Urinary bladder (tissue), 4 donors: ENCODE results near the gene VAC14. TPM values are rescaled to one million over a fixed set of nuclear protein-coding genes. Genes with fewer than 3 reads are reported as not detected.

Experiments used
- DNase-seq: peaks from one replicate; pipeline ENCODE4 v3.0.0-alpha.2; 2015; ENCODE audit errors: extremely low spot score
- H3K27ac ChIP-seq: one replicate; pipeline ENCODE4 v1.5.1; 2013; ENCODE audit warnings: low read depth, mild to moderate bottlenecking, moderate library complexity
- H3K36me3 ChIP-seq: one replicate; pipeline ENCODE4 v1.6.1; 2013; ENCODE audit warnings: mild to moderate bottlenecking, moderate library complexity; ENCODE audit not compliant: insufficient read depth
- H3K4me1 ChIP-seq: one replicate; pipeline ENCODE4 v1.6.1; 2013; ENCODE audit warnings: mild to moderate bottlenecking, moderate library complexity; ENCODE audit not compliant: insufficient read depth
- H3K4me3 ChIP-seq: one replicate; pipeline ENCODE4 v1.5.1; 2013; ENCODE audit warnings: low read depth, low read length
- WGBS: extraction: QIAGEN DNeasy Blood & Tissue Kit; methylation state at CpG from one replicate; pipeline ENCODE4 v1.1.7; 2013; 5-methylcytosine and 5-hydroxymethylcytosine counted together
- polyA plus RNA-seq: library from polyadenylated mRNA; stranded (reverse); fragments of 200-250 nt; gene quantifications from one replicate; pipeline ENCODE4 v1.2.3, GENCODE V29; 2013
- total RNA-seq: library from RNA; depleted of rRNA; stranded (reverse); fragments of >200 nt; gene quantifications from one replicate; pipeline ENCODE4 v1.2.3, GENCODE V29; 2014
- donor health status: healthy with polysubstance abuse.
- donor health status: healthy.

The VAC14 gene
- total and polyA plus RNA-seq, 2 donors: 9.6 to 31.4 TPM

DNA sequence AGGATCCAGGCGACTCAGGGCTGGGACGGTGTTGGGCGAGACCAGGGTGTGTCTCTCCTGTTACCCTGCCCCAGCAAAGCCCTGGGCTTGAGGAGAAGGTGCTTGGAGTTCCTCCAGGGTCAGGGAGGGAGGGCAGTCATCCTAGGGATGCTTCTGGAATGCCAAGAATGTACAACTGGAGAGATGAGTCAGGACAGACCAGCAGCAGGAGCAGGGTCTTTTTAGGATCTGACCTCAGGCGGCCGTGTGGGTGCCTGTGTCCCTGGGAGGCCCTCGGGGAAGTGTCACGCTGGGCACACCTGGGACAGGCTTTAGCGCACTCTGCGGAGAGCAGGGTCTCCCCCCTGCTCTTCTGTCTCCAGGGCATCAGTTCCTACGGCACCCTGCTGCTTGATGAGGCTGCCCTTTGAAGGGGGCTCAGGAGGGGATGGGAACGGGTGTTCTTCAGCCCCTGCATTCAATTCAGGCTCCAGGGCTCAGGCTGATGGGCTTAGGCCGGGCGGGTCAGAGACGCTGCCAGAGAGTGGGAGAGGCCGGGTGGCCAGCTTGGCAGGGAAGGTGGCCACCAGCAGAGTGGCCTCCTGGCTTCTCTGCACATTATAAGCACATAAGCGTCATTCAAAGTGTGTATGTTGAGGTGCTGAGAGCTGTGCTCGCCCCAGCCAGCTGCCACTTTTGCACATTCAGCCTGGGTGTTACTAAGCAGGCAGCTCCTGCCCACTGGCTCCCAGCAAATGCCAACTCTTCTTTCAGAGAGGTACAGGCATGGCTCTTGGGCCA lies 106.7 kb downstream of the VAC14 start:
- WGBS: 65% methylated on average over 17 of the region's 17 CpGs
- no peak for DNase-seq
- no peak overlapping the region for H3K4me3 ChIP-seq
- no peaks in the 10 kb centered on the region for H3K4me1 ChIP-seq
- no peaks in the 10 kb centered on the region for H3K36me3 ChIP-seq
- H3K27ac ChIP-seq: no peak overlapping the region

DNA sequence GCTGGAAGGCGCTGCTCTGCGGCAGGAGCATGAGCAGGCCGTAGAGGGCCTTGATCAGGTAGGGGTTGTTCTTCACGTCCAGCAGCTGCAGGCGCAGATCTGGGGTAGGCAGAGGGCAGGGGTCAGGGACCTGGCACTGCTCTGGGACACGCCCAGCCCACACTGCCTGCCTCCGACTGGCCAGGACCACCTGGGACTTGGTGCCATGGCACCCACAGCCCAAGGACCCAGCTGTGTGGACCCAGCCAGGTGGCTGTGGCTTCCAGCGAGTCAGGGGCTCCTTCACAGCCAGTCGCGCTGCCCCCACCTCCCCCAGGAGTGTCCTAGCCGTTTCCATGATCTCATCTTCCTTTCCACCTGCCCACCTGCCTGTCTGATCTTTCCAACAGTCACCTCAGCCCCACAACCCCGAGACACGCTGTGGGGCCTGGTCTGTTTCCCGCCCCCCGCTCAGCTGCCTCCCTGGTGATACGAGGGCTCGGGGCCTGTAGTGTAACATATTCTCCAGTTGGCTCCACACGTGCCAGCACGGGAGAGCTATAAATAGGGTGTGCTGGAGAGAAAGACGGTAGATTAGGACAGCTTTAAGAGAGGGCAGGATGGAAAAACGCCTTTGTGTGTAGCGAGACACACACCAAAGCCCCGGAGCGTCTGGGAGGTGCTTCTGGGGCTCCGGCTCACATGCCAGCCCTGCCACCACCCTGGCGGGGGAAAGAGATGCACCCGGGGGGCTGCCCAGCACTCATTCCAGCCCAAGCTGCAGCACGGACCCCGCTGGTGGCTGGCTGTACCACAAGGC lies 107.9 kb downstream of the VAC14 start:
- H3K4me1 ChIP-seq: no peaks in the 10 kb centered on the region
- WGBS: 61% methylated on average over 29 of the region's 29 CpGs
- no peak overlapping the region for H3K4me3 ChIP-seq
- no peak for DNase-seq
- H3K27ac ChIP-seq: no peak overlapping the region
- H3K36me3 ChIP-seq: no peaks in the 10 kb centered on the region

DNA sequence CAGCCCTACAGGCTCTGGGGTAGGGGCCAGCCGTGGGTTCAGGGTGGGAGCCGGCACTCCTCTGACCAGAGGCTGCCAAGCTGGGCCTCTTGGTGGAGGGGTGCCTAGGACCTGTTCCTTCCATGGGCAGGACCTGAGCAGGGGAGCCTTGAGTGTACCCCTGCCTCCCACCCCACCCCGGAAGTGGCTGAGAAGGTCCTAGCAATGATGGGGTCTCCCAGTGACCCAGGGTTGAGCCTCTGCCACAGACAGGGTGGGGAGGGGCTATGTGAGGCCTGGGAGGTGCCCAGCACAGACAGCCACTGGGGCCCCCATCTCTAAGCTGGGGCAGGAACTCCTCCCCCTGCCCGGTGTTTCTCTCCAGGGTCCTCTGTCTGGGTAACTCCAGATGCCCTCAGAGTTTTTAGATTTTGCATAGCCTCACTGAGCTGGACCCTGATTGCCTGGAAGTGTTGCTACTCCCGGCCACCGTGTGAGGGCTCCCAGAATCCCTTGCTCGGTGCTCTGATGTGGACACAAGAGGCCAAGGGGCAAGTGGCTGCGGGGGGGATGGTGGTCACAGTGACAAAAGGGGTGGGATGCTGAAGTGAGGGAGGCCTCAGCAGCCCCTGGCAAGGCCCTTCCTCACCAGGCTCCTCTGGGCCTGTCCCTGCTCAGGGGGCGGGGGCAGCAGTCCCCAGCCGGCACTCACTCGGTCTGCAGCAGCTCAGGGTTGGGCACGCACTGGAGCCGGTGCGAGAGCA lies 108.7 kb downstream of the VAC14 start:
- Histone ChIP-seq H3K4me3 (no peak overlapping the region), H3K4me1 (no peaks in the 10 kb centered on the region), H3K36me3 (no peaks in the 10 kb centered on the region), H3K27ac (peak overlapping the region; percentile 74)
- DNase-seq: no peak
- WGBS: 52% methylated on average over 14 of the region's 14 CpGs

DNA sequence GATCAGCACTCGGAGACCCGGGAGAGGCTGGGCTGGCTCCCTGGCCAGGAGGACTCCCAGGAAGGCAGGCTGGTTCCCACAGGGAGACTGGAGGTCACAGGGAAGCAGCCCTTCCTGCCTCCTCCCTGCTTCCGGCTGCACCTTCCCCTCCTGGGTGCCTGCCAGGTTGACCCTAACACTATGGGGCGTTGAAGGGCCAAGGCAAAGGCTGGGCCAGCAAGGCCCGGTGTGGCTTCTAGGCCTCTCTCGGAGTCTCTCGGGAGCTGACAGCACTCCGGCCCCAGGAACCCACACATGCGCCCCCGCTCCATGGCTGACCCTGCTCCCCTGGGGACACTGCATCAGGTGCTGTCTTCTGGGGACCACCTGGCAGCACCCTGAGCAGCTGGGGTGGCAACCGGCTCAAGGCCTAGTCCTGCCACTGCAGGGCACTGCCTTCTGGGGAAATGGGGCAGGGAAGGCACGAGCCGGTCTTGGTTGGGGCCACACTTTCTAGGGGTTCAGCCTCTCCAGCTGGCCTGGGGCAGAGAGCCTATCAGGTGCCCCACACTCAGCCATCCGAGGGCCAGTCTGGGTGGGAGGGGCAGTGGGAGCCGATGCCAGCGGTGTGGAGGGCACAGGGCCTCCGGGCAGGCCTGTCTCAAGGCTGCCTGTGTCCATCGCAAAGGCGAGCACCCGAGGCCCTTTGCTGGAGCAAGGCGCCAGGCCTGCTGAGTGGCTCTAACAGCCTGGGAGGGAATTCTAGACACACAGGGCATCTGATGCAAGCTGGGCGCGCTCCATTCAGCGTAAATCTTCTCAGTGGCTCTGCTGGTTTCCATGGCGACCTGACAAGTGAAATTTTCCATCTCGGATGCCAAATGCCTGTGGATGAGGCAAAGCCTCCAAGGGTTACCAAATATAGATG lies 109.5 kb downstream of the VAC14 start:
- 56% methylated on average over 26 of the region's 26 CpGs for WGBS
- Histone ChIP-seq H3K4me1 (no peaks in the 10 kb centered on the region), H3K27ac (peak overlapping the region; percentile 44), H3K36me3 (no peaks in the 10 kb centered on the region), H3K4me3 (no peak overlapping the region)
- DNase-seq: no peak

DNA sequence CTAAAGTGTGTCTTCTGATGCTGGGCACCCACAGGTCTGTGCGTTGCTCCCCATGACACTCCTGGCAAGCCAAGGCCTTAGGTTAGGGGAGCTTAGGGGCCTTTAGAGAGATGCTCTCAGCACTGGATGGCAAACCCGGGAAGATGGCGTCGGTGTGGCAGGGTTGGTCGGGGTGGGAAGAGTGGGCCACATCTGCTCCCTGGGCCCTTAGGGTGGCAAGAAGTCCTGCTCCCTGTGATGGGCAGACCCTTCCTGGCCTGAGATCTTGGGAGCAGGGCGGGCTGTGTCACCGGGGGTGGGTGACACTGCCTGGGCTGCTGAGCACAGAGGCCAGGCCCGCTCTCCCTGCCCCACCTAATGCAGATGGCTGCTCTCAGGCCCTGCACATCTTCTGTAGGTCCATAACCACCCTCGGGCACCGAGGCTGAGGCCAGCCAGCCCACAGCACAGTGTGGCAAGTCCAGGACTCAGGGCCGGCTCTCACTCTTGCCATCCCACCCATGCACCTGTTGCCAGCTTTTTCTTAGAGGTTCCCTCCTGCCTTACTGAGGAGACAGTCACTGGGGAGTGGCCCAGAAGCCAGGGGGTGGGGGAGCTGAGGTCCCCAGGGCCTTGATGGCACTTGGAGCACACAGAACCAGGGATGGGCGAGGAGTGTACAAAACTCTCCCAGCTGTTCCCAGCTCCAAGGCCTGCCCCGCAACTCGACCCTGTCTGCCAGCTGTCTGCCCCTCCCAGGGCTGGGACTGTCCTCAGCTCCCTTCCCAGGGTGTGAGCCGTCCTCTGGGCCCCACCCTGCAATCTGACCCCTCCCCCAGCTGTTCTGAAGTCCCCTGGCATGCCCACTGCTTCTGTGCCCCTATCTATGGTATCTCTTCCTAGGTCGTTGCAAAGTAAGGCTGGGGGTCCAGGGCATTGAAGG lies 110.7 kb downstream of the VAC14 start:
- Histone ChIP-seq H3K36me3 (no peaks in the 10 kb centered on the region), H3K4me1 (no peaks in the 10 kb centered on the region), H3K27ac (peak overlapping the region; percentile 4), H3K4me3 (no peak overlapping the region)
- WGBS: 84% methylated on average over 16 of the region's 16 CpGs
- no peak for DNase-seq

DNA sequence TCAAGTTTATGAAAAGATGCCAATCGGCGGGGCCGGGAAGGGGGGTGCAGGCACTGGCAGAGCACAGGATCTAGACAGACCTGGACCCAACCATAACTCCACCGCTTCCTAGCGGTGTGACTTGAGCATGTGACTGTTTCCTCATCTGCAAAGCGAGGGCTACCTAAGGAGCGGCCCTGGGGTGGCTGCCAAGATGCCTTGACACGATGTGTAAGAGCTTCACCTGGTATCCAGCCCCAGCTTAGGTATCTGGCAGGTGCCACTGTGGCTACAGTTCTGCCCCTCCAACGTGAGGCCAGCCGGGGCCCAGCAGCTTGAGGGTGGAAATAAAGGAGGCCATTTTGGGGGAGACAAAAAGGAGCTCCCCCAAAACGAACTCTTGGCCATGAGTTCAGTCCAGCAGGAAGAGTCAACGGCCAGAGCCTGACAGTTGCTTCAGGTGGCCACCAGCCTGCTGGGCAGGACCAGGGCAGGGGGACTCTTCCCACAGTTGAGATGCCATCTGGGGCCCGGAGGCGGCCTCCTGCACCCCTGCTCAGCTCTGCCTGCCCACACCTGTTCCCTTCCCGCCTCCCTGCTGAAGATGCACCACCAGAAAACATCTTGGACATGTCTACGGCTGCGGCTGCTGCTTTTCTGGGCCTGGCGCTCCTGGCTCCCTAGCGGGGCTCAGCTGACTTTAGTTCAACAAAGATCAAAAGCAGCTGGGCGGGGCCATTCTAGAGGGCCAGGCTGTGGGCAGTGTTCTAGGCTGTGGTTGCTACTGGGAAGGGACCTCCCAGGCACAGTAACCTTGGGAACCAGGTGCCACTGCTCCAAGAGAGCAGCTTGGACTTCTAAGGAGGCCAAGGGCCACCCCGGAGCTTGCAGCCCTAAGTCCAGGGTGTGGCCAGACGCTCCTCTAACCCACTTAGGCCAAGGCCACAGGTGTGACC lies 111.7 kb downstream of the VAC14 start:
- peak overlapping the region; percentile 39 for H3K27ac ChIP-seq
- H3K4me3 ChIP-seq: no peak overlapping the region
- no peaks in the 10 kb centered on the region for H3K36me3 ChIP-seq
- H3K4me1 ChIP-seq: no peaks in the 10 kb centered on the region
- 80% methylated on average over 22 of the region's 22 CpGs for WGBS
- no peak for DNase-seq

DNA sequence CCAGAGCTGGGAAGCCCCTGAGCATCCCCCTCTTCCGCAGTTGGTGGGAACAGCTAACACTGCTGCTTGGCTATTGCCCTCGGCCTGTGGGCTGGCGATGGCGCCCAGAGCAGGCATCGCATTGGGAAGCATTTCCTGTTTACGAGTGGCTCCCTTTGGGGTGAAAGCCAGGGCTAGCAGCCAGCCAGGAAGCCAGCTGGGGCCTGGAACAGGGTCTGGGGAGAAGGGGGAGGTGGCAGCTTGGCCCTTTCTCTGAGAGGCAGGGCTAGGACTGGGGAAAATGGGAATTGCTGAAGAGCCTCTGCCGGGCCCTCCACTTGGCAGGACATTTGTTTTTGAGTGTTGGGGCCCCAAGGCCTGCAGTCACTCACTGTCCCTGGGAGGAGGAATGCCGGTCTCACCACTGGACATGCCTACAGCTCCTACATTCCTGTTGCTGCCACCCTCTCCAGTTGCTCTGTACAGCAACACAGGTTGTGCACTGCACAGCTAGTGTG lies 112.7 kb downstream of the VAC14 start:
- no peak for DNase-seq
- no peak overlapping the region for H3K4me3 ChIP-seq
- no peaks in the 10 kb centered on the region for H3K4me1 ChIP-seq
- WGBS: 27% methylated on average over 8 of the region's 8 CpGs
- no peaks in the 10 kb centered on the region for H3K36me3 ChIP-seq
- H3K27ac ChIP-seq: peak overlapping the region; percentile 57

DNA sequence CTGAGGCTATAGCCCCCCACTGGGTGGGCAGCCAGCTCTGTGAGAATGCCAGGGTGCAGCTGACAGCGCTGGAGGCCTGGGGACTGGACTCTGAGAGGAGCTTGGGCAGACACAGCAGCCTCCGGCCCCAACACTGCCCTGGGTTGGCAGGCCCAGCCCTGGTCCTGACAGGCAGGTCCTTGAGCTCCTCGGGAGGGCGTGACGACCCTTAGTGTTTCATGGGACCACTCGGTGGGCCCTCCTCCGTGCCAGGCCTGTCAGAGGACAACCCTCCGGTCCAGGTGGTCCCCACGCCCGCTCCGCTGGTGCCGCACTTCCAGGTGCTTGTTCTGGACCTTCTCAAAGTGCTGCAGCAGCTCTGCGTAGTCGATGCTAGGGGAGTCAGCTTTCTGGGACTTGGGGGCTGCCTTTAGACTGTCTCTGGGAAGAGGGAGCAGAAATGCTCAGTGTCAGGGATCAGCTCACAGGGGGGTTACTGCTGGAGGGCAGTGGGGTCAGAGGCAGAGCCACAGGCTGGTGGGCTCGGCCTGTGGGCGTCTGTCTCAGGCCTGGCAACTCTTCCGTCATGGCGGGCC lies 113.2 kb downstream of the VAC14 start:
- Histone ChIP-seq H3K27ac (peak overlapping the region; percentile 57), H3K4me1 (no peaks in the 10 kb centered on the region), H3K36me3 (no peaks in the 10 kb centered on the region), H3K4me3 (no peak overlapping the region)
- no peak for DNase-seq
- WGBS: 74% methylated on average over 18 of the region's 18 CpGs

DNA sequence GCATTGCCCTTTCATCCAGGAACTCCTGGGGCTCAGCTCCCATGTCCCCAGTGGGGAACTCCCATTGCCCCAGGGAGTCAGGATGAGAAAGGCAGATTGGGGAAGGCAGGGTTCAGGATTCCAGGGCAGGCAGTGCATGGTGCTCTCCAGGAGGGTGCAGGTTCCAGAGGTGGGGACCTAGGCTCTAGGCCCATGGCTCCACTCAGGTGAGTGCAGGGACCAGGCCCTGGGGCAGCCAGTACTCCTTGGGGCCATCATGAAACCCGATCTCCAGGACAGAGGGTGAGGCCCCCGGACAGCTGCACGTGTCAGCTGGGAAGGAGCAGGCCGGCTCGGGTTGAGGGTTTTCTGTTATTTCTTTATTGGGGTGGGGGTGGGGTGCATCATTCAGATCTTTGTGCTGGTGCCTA lies 113.9 kb downstream of the VAC14 start:
- 36% methylated on average over 5 of the region's 5 CpGs for WGBS
- DNase-seq: no peak
- no peak overlapping the region for H3K4me3 ChIP-seq

DNA sequence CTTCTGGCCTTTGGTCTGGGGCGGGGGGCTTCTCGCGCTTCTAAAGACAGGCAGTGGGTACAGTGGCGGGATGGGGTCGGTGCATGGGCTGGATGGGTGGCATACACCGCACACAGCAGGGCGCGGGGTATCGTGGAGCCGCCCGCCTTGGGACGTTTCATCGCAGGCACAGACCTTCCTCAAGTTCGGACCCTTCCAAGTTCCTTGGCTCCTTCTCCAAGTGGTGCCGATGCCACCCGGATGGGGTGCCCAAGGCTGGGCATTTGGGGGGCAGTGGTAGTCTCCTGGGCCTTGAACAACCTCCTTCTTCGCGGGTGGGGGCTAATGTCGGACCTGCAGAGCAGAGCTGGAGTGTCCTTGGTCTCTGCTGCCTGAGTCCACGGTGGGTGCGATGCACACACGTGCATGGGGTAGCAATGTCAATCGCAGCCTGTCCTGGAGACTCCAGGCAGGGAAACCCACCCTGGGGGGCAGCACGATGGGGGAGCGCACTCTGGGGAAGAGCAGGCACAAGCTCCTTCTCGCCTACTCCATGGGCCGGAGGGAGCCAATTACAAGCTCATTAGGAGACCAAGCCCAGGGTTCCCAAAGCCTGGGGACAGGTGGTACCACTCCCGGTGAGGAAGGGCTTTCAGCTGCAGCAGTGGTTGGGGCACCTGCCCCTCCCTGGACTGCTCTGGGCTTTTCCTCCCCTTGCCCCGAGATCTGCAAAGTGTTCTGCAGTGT lies 114.4 kb downstream of the VAC14 start:
- DNase-seq: no peak
- WGBS: 42% methylated on average over 29 of the region's 29 CpGs

More for the DNA sequence above, 113.9 kb downstream of the VAC14 start:
- Histone ChIP-seq H3K36me3 (no peaks in the 10 kb centered on the region), H3K27ac (no peak overlapping the region), H3K4me1 (no peaks in the 10 kb centered on the region)

More for the DNA sequence above, 114.4 kb downstream of the VAC14 start:
- H3K27ac ChIP-seq: peak overlapping the region; percentile 81
- H3K4me3 ChIP-seq: peak overlapping the region; percentile 78
- H3K4me1 ChIP-seq: no peaks in the 10 kb centered on the region
- H3K36me3 ChIP-seq: no peaks in the 10 kb centered on the region
